Measurements from ENCODE around the gene TMEM53. TPM values are rescaled to one million over a fixed set of nuclear protein-coding genes. Genes with fewer than 3 reads are reported as not detected.

The TMEM53 gene
- total RNA-seq, 1 donor from 2014 or later = 11.8 TPM

DNA sequence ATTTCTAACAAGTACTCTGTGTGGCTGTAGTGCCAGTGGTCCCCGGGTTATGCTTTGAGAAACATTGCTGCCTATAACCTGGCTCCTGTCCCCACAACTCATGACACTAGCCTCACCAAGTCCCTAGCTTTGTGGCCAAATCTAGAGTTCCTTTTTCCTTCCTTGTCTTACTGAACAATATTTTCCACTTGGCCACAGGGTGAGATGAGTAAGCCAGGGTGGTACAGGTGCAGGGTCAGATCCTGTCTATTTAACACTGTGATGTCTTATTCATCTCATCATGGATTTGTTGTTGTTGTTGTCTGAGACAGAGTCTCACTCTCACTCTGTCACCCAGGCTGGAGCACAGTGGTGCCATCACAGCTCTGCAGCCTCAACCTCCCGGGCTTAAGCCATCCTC lies 18.9 kb upstream of the TMEM53 start:
- Mint-ChIP-seq H3K9me3 (ENCODE audit: low read depth) (no peaks in the 10 kb centered on the region), H3K4me1 (ENCODE audit: low read depth) (no peaks in the 10 kb centered on the region), H3K4me3 (ENCODE audit: low read depth) (no peak overlapping the region), H3K27me3 (no peaks in the 10 kb centered on the region), H3K27ac (no peak overlapping the region), H3K36me3 (ENCODE audit: insufficient read depth) (peaks cover 5% of the 10 kb centered on the region)
- TF ChIP-seq, protein P1, sequence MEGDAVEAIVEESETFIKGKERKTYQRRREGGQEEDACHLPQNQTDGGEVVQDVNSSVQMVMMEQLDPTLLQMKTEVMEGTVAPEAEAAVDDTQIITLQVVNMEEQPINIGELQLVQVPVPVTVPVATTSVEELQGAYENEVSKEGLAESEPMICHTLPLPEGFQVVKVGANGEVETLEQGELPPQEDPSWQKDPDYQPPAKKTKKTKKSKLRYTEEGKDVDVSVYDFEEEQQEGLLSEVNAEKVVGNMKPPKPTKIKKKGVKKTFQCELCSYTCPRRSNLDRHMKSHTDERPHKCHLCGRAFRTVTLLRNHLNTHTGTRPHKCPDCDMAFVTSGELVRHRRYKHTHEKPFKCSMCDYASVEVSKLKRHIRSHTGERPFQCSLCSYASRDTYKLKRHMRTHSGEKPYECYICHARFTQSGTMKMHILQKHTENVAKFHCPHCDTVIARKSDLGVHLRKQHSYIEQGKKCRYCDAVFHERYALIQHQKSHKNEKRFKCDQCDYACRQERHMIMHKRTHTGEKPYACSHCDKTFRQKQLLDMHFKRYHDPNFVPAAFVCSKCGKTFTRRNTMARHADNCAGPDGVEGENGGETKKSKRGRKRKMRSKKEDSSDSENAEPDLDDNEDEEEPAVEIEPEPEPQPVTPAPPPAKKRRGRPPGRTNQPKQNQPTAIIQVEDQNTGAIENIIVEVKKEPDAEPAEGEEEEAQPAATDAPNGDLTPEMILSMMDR (IDR thresholded peaks at IDR 0.05; ENCODE audit: unreplicated experiment) = no peak
- DNase-seq (ENCODE audit: low spot score, unreplicated experiment) = no peak

DNA sequence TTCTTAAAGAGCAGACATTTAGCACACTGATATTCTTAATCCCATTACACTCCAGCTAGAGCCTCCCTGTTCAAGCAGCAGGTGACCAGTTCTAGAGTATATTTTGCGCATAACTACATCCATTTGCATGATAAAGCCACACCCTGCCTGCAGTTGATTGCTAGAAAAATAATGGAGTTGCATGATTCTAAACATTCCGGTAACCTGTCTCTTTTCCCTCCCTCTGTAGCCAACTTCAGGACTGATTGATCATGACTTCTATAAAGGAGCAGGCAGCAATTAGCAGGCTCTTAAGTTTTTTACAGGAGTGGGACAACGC lies 15.1 kb upstream of the TMEM53 start:
- TF ChIP-seq, protein P1 (IDR thresholded peaks at IDR 0.05; ENCODE audit: unreplicated experiment) = no peak
- peaks cover 5% of the 10 kb centered on the region for H3K36me3 Mint-ChIP-seq (ENCODE audit: insufficient read depth)
- no peak overlapping the region for H3K4me3 Mint-ChIP-seq (ENCODE audit: low read depth)
- no peak overlapping the region for H3K27ac Mint-ChIP-seq
- H3K27me3 Mint-ChIP-seq = no peaks in the 10 kb centered on the region
- no peaks in the 10 kb centered on the region for H3K9me3 Mint-ChIP-seq (ENCODE audit: low read depth)
- no peaks in the 10 kb centered on the region for H3K4me1 Mint-ChIP-seq (ENCODE audit: low read depth)
- no peak for DNase-seq (ENCODE audit: low spot score, unreplicated experiment)

DNA sequence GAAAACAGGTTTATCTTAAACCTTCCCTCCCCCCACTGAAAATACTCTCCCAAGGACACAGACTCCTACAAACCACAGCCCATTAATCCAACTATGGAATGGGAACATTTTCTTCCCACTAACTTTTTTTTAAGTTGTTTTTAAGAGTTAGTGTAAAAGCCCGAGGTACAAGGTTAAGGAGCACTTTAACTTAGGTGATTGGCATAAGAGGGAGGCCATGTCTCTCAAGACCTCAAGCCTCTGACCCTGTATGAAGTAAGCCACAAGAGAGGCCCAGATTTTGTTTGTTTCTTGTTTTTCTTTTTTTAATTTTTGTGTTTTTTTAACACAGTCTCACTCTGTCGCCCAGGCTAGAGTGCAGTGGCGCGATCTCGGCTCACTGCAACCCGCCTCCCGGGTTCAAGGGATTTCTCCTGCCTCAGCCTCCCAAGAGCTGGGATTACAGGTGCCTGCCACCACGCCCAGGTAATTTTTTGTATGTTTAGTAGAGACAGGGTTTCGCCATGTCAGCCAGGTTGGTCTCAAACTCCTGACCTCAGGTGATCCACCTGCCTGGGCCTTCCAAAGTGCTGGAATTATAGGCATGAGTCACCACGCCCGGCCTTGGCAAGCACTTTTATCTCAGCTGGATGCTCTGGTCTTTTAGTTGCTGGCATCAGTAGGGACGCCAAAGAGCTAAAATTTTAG lies 14.6 kb upstream of the TMEM53 start:
- no peak for DNase-seq (ENCODE audit: low spot score, unreplicated experiment)
- Mint-ChIP-seq H3K27ac (no peak overlapping the region), H3K4me1 (ENCODE audit: low read depth) (no peaks in the 10 kb centered on the region), H3K27me3 (no peaks in the 10 kb centered on the region), H3K9me3 (ENCODE audit: low read depth) (no peaks in the 10 kb centered on the region), H3K36me3 (ENCODE audit: insufficient read depth) (peaks cover 5% of the 10 kb centered on the region), H3K4me3 (ENCODE audit: low read depth) (no peak overlapping the region)
- TF ChIP-seq, protein P1 (IDR thresholded peaks at IDR 0.05; ENCODE audit: unreplicated experiment) = no peak

DNA sequence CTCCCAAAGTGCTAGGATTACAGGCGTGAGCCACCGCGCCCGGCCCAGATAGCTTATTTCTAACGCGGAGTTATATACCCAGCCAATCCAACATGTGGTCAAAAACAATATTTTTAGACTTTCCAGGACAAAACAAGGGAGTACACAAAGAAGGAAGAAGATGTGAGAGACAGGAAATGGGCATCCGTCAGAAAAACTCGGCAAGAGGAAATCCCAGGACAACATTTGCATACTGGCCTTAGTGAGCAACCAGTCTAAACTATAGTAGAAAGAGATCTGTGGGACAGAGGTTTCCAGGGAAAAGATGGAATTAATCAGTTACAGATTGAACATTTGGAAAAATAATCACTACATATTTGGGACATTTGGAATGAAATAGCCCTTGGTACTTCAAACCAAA lies 11.6 kb upstream of the TMEM53 start:
- no peak overlapping the region for H3K27ac Mint-ChIP-seq
- peaks cover 12% of the 10 kb centered on the region for H3K4me1 Mint-ChIP-seq (ENCODE audit: low read depth)
- no peak overlapping the region for H3K4me3 Mint-ChIP-seq (ENCODE audit: low read depth)
- DNase-seq (ENCODE audit: low spot score, unreplicated experiment) = no peak
- no peaks in the 10 kb centered on the region for H3K9me3 Mint-ChIP-seq (ENCODE audit: low read depth)
- no peaks in the 10 kb centered on the region for H3K27me3 Mint-ChIP-seq
- TF ChIP-seq, protein P1 (IDR thresholded peaks at IDR 0.05; ENCODE audit: unreplicated experiment) = no peak
- no peaks in the 10 kb centered on the region for H3K36me3 Mint-ChIP-seq (ENCODE audit: insufficient read depth)

DNA sequence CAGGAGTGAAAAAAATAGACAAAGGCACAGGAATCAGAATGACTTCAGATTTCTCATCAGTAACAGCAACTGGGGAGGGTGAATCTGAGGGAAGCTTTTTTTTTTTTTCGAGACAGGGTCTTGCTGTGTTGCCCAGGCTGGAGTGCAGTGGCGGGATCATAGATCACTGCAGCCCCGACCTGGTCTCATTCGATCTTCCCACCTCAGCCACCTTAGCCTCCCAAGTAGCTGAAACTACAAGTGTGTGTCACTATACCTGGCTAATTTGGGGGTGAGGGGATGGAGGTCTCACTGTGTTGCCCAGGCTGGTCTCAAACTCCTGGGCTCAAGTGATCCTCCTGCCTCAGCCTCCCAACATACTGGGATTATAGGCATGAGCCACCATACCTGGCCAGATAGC lies 10.9 kb upstream of the TMEM53 start:
- Mint-ChIP-seq H3K27me3 (no peaks in the 10 kb centered on the region), H3K36me3 (ENCODE audit: insufficient read depth) (peaks cover 2% of the 10 kb centered on the region), H3K9me3 (ENCODE audit: low read depth) (no peaks in the 10 kb centered on the region), H3K4me1 (ENCODE audit: low read depth) (peaks cover 12% of the 10 kb centered on the region), H3K4me3 (ENCODE audit: low read depth) (no peak overlapping the region), H3K27ac (no peak overlapping the region)
- TF ChIP-seq, protein P1 (IDR thresholded peaks at IDR 0.05; ENCODE audit: unreplicated experiment) = no peak
- no peak for DNase-seq (ENCODE audit: low spot score, unreplicated experiment)

All from progenitor cell of endocrine pancreas (in vitro differentiated cells).